ENCODE results near the gene NCLN. TPM values are rescaled to one million over a fixed set of nuclear protein-coding genes. Genes with fewer than 3 reads are reported as not detected.

Gene NCLN, protein sequence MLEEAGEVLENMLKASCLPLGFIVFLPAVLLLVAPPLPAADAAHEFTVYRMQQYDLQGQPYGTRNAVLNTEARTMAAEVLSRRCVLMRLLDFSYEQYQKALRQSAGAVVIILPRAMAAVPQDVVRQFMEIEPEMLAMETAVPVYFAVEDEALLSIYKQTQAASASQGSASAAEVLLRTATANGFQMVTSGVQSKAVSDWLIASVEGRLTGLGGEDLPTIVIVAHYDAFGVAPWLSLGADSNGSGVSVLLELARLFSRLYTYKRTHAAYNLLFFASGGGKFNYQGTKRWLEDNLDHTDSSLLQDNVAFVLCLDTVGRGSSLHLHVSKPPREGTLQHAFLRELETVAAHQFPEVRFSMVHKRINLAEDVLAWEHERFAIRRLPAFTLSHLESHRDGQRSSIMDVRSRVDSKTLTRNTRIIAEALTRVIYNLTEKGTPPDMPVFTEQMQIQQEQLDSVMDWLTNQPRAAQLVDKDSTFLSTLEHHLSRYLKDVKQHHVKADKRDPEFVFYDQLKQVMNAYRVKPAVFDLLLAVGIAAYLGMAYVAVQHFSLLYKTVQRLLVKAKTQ
- total RNA-seq: 27.8 TPM
- long read RNA-seq, full-length matches to known transcripts: 5 of 29 reads
- long read RNA-seq, partial matches to known transcripts: 3 of 29 reads
- long read RNA-seq, other reads (novel, unspliced or antisense): 21 of 29 reads

DNA sequence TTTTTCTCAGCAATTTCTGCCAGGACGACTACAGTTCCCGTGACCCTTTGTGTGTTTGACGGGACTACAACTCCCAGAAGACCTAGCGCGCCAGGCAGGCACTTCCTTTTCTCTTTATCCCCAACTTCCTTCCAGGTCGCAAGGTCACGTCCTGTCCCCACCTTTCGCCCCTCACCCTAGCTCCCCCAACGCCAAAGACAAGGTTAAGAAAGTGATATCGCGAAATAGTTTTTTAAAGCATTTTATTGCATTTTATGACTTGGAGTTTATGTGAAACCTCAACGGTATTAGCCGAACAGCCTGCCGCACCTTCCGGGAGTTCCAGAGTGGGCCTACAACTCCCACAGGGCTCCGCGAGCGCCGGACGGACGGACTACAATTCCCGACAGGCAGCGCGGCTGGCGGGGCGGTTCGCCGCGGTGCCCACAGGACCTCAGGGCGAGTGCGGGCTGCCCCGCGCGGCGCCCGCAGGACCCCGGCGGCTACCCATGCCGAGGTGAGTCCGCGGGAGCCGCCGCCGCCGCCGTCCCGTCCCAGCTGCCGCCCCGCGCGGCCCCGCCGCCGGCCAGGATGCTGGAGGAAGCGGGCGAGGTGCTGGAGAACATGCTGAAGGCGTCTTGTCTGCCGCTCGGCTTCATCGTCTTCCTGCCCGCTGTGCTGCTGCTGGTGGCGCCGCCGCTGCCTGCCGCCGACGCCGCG is at the start of gene NCLN:
Gene NCLN, plus strand, starts transcription at position 470 of the 699 bp plus-strand sequence. Its CDS starts 101 bp downstream, at position 571.
- ATAC-seq (peak; percentile 96), DNase-seq (peak; percentile 98)
- intact Hi-C loops (cut with micrococcal nuclease): no loop called here

DNA sequence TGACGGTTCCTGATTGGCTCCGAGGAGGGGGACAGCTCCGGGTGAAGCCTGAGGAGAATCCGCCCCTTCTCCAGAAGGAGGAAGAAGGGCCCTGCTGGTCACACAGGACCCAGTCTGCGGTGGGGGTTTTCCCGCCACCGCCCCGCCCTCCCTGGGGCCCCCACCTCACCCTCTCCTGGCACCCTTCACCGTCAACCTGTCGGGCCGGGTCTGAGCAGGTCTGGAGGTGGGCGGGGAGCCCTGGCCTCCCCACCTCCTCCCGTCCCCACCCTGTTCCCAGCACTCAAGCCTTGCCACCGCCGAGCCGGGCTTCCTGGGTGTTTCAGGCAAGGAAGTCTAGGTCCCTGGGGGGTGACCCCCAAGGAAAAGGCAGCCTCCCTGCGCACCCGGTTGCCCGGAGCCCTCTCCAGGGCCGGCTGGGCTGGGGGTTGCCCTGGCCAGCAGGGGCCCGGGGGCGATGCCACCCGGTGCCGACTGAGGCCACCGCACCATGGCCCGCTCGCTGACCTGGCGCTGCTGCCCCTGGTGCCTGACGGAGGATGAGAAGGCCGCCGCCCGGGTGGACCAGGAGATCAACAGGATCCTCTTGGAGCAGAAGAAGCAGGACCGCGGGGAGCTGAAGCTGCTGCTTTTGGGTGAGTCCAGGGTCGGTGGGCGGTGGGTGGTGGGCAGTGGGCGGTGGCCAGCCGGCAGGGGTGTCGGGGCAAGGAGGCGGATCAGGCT is 49.6 kb upstream of the NCLN start, which contains the start of gene GNA15:
Gene GNA15, plus strand, starts transcription at position 73 of the 723 bp plus-strand sequence. Its CDS starts 418 bp downstream, at position 491.
- intact Hi-C loops (cut with micrococcal nuclease): no loop called here
- peak; percentile 43 for ATAC-seq
- no peak for DNase-seq

DNA sequence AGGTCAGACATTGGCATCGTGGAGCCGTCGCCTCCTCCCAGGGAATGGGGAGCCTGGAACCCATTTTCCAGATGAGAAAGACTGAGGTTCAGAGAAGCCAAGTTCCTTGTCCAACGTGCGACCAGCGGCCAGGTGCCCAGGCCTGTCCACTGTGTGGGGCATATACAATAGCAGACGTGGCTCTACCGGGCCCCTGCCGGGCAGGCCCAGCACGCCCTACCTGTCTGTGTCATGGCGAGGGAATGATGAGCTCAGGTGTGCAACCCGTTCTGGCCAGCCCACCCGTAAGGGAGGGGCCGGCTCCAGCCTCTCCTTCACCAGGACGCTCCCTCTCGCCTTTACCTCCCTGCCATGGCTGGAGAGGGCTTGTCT is 49.1 kb upstream of the NCLN start:
- no peak for ATAC-seq
- intact Hi-C loops (cut with micrococcal nuclease): no loop called here

DNA sequence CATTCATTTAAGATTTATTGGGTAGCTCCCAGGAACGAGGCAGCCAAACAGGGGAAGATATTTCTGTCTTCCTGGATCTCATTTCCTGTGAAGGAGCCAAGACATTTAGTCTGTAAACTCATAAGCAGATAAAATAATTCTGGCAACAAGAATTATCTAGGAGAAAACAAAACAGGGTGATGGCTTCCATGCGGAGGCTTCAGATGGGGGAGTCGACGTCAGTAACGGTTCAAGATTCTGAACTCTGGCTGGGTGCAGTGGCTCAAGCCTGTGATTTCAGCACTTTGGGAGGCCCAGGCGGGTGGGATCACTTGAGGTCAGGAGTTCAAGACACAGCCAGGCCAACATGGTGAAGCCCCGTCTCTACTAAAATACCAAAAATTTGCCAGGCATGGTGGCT is 48.6 kb upstream of the NCLN start:
- intact Hi-C loops (cut with micrococcal nuclease): no loop called here
- DNase-seq (no peak), ATAC-seq (no peak)

More for the DNA sequence above, 49.1 kb upstream of the NCLN start:
- DNase-seq: no peak

DNA sequence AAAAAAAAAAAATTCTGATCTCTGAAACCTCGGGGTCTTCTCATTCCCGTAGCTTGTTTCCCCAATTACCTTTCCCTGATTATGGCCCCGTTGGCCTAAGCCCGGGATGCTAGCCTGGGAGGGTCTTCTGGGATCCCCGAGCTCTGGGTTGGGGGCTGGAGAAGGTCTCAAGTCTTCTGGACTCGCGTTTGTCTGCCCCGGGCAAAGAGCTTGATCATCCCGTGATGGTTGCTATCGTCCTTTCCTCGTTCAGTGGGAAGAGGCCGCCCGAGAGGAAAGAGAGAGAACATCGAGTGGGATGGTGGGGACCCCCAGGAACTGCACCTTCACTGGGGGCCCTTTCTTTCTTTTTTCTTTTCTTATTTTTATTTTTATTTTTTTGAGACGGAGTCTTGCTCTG is 47.5 kb upstream of the NCLN start:
- ATAC-seq (no peak), DNase-seq (no peak)
- intact Hi-C loops (cut with micrococcal nuclease): no loop called here

DNA sequence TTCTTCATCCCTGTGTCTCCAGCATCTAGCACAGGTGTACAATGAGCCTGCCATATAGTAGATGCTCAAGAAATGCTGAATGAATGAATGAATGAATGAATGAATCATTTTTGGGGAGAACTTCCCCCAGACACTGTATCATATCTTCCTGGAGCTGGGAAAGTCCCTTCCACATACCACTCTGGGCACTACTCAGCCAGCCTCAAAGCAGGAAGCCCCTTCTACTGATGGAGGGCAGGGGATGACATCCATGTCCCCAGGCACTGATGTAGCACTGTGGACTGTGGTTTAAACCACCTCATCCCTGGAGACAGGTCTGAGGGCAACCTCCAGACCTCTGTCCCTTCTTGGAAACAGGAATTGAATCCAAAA is 45.1 kb upstream of the NCLN start:
- ATAC-seq: no peak
- intact Hi-C loops (cut with micrococcal nuclease): no loop called here
- no peak for DNase-seq

DNA sequence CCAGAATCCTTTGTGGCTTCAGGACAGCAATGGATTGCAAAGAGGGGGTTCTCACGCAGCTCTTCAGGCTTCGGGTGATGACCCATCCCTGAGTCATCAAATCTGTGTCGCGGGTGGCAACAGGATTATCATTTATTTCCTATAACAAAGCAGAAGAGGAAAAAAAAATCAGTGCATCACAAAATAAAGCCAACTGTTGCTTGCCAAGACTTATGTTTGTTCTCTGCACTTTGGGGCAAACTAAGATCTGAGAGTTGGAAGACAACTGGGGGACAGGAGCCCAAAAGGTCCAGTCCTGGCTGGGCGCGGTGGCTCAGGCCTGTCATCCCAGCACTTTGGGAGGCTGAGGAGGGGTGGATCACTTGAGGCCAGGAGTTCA is 43.4 kb upstream of the NCLN start:
- ATAC-seq: peak; percentile 50
- intact Hi-C loops (cut with micrococcal nuclease): no loop called here
- no peak for DNase-seq

DNA sequence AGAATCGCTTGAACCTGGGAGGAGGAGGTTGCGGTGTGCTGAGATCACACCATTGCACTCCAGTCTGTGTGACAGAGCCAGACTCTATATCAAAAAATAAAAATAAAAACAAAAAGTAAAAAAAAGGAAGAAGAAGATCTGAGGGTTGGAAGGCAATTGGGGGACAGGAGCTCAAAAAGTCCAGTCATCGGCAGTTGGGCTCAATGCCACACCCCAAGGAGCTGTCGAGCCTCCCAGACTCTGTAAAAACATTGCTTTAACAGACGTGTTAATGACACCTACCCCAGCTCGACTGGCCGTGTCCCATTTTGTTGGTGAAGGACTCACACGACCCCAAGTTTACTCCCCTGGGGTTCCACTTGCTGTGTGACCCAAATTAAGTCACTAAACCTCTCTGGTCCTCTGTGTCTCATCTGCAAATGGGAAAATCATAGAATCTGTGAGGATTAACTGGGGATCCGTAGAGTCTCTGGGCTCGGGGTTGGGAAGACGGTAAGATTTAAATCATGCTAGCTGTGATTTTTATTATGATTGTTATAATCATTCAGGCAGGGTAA is 42.9 kb upstream of the NCLN start:
- no peak for ATAC-seq
- DNase-seq: no peak
- intact Hi-C loops (cut with micrococcal nuclease): no loop called here

DNA sequence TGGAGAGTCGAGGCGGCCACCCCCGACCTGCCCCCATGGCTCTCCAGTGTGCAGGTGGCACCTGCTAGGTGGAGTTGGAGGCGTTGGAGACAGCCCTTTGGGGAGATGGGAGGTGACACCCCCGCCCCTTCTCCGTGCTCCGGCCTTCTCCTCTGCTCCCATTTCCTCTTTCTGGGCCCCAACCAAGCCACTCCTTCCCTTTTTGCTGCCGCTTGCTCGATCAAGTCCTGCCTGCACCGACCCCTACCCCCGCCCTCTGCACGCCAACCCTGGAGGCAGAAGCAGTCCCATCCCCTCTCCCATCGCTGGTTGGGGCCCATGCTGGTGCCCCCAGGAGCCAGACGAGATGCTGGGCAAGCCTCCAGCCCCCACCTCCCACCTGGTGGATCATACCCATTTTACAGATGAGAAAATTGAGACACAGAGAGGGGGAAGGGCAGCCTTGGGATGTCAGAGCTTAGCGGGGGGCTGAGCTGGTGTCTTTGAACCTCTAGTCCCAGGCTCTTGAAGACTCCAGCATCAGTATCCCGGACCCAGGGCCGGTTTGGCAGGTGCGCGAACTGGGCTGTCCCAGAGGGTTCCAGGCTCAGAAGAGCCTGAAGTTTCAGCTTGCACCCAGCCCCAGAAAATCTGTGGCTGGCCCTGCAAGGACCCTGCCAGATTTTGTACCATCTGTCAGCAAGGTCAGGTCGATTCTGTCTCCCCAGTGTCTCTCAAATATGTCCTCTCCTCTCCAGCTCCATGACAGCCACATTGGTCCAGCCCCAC is 39.6 kb upstream of the NCLN start:
- peak; percentile 55 for ATAC-seq
- DNase-seq: peak; percentile 50
- intact Hi-C loops (cut with micrococcal nuclease): no loop called here

DNA sequence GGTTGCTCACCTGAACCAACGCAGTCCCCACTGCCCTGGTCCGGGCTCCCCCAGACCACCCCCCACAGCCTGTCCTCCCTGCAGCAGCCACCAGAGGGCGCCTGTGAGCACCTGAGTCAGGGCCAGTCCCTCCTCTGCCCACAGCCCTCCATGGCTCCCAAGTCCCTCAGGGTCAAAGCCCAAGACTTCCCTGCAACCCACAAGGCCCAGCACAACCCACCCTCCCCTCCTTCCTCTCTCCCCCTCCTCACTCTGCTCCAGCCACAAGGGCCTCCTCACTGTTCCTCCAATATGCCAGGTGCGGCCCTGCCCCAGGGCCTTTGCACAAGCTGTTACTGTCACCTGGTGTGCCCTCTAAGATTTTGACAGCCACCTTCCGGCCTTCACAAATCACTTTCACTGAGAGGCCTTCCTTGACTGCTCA is 39.0 kb upstream of the NCLN start:
- intact Hi-C loops (cut with micrococcal nuclease): no loop called here
- DNase-seq (peak; percentile 54), ATAC-seq (peak; percentile 30)

DNA sequence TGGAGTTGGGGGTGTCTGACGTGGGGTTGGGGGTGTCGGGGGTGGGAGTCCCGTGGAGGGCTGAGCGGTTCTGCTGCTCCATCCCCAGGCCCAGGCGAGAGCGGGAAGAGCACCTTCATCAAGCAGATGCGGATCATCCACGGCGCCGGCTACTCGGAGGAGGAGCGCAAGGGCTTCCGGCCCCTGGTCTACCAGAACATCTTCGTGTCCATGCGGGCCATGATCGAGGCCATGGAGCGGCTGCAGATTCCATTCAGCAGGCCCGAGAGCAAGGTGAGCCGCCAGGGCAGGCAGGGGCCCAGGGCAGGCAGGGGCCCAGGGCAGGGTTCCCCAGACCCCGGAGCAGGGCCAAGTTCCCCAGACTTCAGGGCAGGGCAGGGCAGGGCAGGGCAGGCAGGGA is 37.2 kb upstream of the NCLN start:
- no peak for ATAC-seq
- DNase-seq: no peak
- intact Hi-C loops (cut with micrococcal nuclease): no loop called here

DNA sequence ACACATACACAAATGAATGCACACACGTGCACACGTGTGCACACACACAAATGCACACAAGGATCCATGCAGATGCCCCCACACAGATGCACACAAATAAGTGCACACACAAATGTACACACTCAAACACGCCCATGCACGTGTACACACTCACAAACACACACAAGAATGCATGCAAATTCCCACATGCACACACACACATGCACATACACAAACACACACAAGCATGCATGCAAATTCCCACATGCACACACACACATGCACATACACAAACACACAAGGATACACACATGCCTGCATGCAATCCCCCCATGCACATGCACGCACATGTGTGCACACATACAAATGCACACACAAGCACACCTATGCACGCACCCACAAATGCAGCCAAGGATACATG is 36.6 kb upstream of the NCLN start:
- no peak for DNase-seq
- no peak for ATAC-seq
- intact Hi-C loops (cut with micrococcal nuclease): no loop called here

DNA sequence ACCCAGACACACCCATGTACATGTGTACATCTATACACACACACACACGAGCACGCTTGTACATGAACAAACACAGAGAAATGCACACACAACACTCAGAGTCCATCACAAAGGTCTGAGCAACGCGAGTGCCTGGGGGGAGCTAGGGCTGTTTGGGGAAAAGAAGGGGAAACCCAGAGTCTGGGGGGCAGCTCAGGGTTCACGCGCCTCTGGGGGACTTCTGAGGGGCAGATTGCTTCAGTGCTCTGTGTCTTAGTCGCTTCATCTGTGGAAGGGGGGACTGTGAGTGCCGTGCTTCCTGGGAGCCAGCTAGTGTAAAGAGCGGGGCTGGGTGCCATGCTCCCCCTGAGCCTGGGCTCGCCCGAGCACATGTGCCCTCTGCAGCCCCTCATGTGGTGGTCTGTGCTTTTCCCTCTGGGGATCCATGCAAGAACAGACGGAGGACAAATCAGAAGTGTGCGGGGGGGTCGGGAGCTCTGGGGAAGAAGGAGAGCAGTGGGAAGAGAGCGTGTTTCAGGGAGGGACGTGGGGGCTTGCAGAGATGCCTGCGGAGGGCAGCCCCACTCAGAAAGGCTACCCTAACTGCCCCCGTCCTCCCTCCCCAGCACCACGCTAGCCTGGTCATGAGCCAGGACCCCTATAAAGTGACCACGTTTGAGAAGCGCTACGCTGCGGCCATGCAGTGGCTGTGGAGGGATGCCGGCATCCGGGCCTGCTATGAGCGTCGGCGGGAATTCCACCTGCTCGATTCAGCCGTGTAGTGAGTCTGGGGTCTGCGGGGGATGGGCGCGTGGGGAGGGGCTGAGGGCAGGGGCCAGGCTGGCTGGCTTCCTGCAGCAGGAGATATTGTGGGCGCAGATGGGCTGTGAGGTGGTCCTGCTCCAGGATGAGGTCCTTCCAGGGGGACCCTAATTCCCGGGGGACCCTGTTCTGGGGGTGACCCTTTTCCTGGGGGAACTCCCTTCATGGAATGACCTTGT is 35.9 kb upstream of the NCLN start:
- DNase-seq: no peak
- ATAC-seq: no peak
- intact Hi-C loops (cut with micrococcal nuclease): loop anchor here (10.0 kb wide), 1 partner anchor 195 kb away; no protein-coding TSS in a partner anchor

DNA sequence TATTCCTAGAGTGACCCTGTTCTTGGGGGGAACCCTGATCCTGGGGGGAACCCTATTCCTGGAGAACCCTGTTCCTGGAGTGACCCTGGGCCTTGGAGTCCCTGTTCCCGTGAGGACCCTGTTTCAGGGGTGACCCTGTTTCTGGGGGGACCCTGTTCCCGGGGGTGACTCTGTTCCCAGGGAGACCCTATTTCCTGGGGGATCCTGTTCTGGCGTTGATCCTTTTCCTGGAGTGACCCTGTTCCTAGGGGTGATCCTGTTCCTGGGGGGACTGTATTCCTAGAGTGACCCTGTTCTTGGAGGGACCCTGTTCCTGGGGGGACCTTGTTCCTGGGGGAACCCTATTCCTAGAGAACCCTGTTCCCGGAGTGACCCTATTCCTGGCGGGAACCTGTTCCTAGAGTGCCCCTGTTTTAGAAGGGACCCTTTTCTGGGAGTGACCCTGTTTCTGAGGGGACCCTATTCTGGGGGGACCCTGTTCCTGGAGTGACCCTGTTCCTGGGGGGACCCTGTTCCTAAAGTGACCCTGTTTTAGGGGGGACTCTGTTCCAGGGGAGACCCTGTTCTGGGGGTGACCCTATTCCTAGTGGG is 34.9 kb upstream of the NCLN start:
- ATAC-seq (no peak), DNase-seq (no peak)
- intact Hi-C loops (cut with micrococcal nuclease): loop anchor here (10.0 kb wide), 1 partner anchor 196 kb away; no protein-coding TSS in a partner anchor

DNA sequence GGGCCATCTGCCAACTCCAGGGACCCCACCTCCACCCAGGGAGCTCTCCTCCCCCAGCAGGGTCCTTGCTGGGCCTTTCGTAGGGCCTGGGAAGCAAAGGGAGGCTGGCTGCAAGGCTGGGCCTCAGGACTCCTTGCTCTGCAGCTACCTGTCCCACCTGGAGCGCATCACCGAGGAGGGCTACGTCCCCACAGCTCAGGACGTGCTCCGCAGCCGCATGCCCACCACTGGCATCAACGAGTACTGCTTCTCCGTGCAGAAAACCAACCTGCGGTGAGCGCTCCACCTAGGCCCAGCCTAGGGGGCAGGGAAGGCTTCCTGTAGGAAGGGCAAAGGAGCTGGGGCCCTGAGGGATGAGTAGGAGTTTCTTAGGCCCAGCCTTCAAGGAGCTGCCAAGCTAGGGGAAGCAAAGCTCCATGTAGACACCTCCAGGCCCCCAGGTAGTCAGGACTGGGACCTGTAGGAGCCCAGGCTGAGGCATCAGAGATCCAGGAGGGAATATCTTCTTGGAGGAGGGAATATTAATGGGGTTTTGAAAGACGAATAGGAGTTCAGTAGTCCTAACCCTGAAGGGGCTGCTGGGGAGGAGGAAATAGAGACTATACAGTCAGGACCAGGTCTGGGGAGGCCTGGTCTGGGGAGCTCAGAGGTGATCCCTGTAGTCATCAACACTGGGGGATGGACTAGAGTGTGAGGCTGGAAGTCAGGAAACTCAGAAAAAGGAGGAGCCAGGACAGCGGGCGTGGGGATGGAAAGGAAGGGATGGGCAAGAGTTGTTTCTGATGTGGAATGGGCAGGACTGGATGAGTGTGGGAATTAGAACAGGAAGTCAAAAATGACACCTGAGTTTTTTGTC is 33.9 kb upstream of the NCLN start:
- intact Hi-C loops (cut with micrococcal nuclease): loop anchor here (10.0 kb wide), 1 partner anchor 197 kb away; no protein-coding TSS in a partner anchor
- DNase-seq (no peak), ATAC-seq (no peak)

DNA sequence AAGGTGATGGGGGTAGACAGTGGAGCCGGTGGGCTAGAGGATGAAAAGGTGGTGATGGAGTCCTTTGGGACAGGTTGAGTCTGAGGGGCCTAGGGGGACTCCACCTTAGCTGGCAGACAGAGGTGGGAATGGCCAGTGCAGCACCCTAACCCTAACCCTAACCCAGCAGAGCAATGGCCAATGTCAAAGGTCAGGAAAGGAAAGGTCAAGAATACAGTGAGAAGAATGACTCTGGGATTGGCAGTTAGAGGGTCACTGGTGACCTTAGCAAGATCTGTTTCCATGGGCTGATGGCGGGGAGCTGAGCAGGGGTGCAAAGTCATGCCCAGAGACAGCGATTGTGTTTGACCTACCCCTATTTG is 33.3 kb upstream of the NCLN start:
- DNase-seq (no peak), ATAC-seq (no peak)
- intact Hi-C loops (cut with micrococcal nuclease): loop anchor here (10.0 kb wide), 1 partner anchor 198 kb away; no protein-coding TSS in a partner anchor

Measured in left ventricle myocardium superior (tissue), 1 donor.